Measurements from ENCODE around the gene VPS52. TPM values are rescaled to one million over a fixed set of nuclear protein-coding genes. Genes with fewer than 3 reads are reported as not detected.
A peak's percentile ranks its signal among the peaks of the same experiment; 100 is the strongest.

Gene VPS52
- total and polyA plus RNA-seq, 9 of the 15 experiments (the other 6 are each of a cell fraction or from before 2014, with no cell fraction given), result 24.4 to 103 (median 40.2) TPM

- TF ChIP-seq MGA (IDR thresholded peaks at IDR 0.05) (no peak), LEF1 (IDR thresholded peaks at IDR 0.05) (no peak), ZNF431 (CRISPR knock-in tag; IDR thresholded peaks at IDR 0.05) (no peak), NEUROD1 (IDR thresholded peaks at IDR 0.05; ENCODE audit: borderline replicate concordance, low read depth, low read length, partially characterized antibody) (no peak), BCOR (IDR thresholded peaks at IDR 0.05) (no peak), FOS (IDR thresholded peaks at IDR 0.05; ENCODE audit: extremely low read depth, insufficient read length) (no peak), NCOA4 (IDR thresholded peaks at IDR 0.05; ENCODE audit: partially characterized antibody) (no peak), TEAD4 (IDR thresholded peaks at IDR 0.05; ENCODE audit: low read length) (no peak), TEAD4 (CRISPR knock-in tag; IDR thresholded peaks at IDR 0.05; ENCODE audit: borderline replicate concordance) (no peak), ERF (CRISPR knock-in tag; IDR thresholded peaks at IDR 0.05) (peak; percentile 48; the same call in 1 of the 2 replicates), PREB (CRISPR knock-in tag; IDR thresholded peaks at IDR 0.05) (no peak), E2F3 (CRISPR knock-in tag; IDR thresholded peaks at IDR 0.05) (no peak), CHAMP1 (IDR thresholded peaks at IDR 0.05) (no peak)
Measured at GRCh38 chr6:33249732-33250630, 21.7 kb downstream of the VPS52 start (continued).
